Stimulated activated CD8-positive, alpha-beta memory T cell treated with anti-CD3 and anti-CD28 coated beads, Interleukin-4, amount 100 ng/mL, for 24 hours (primary cell): ENCODE data around the gene CFD.
A peak's percentile ranks its signal among the peaks of the same experiment; 100 is the strongest.
"Not testable (repeated sequence)": the region's sequence is repeated elsewhere in the genome, so short reads cannot be mapped to it uniquely, and the experiment has no call there.

Source experiments
- DNase-seq: peaks from one replicate; pipeline ENCODE4 v3.0.0-alpha.2; 2020; ENCODE audit warnings: low read depth

The CFD gene

DNA sequence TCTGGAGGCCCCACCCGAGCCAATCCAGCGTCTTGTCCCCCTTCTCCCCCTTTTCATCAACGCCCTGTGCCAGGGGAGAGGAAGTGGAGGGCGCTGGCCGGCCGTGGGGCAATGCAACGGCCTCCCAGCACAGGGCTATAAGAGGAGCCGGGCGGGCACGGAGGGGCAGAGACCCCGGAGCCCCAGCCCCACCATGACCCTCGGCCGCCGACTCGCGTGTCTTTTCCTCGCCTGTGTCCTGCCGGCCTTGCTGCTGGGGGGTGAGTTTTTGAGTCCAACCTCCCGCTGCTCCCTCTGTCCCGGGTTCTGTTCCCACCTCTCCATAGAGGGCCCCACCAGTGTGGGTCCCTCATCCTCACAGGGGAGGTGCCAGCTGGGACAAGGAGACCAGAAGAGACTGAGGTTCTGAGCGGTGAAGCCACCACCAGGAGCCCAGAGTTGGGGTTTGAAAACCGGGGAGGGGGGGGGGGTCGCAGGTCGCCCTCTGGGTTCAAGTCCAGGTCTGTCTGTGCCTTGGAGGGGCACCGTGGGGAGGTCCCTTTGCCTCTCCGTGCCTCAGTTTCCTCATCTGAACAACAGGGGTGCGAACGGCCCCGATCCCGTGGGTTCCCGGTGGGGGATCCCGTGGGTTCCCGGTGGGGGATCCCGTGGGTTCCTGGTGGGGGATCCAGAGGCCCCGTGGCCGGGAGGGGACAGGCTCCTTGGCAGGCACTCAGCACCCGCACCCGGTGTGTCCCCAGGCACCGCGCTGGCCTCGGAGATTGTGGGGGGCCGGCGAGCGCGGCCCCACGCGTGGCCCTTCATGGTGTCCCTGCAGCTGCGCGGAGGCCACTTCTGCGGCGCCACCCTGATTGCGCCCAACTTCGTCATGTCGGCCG lies 7.1 kb upstream of the CFD start, which contains the start of gene ELANE:
TSS of gene ELANE (plus strand) at position 168 of the 878 bp plus-strand sequence. CDS start at position 194, 26 bp downstream.
- no peak for DNase-seq

DNA sequence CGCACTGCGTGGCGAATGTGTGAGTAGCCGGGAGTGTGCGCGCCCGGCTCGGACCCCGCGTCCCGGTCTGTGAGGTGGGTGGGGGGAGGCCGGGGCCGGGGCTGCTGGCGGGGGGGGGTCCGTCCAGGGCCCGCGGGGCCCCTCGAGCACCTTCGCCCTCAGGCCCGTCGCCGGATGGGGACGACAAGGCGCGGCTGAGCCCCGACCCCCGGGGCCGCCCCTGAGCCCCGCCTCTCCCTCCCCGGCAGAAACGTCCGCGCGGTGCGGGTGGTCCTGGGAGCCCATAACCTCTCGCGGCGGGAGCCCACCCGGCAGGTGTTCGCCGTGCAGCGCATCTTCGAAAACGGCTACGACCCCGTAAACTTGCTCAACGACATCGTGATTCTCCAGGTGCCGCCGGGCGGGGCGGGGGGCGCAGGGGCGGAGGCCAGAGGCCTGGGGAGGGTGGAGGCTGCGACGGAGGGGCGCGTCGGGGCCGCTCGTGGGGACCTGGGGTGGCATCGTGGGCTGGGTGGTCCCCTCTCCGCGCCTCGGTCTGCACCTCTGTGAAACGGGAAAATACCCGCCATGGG lies 6.4 kb upstream of the CFD start:
- no peak for DNase-seq

DNA sequence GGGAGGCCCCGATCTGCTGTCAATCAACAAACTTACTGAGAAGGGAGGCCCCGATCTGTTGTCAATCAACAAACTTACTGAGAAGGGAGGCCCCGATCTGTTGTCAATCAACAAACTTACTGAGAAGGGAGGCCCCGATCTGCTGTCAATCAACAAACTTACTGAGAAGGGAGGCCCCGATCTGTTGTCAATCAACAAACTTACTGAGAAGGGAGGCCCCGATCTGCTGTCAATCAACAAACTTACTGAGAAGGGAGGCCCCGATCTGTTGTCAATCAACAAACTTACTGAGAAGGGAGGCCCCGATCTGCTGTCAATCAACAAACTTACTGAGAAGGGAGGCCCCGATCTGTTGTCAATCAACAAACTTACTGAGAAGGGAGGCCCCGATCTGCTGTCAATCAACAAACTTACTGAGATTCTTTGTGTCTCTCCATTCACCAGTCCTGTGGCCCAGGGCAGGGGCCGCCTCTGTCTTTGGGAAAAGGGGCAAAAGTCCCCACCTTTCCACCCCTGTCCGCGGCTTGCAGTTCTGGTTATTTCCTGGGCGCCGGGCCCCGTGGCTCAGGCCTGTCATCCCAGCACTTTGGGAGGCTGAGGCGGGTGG lies 5.7 kb upstream of the CFD start:
- not testable (repeated sequence) for DNase-seq

GRCh38 chr19:854549-854948 lies 4.9 kb upstream of the CFD start:
- no peak for DNase-seq

- no peak for DNase-seq
Observed at GRCh38 chr19:855142-855541, 4.3 kb upstream of the CFD start.

GRCh38 chr19:855566-856120 lies 3.8 kb upstream of the CFD start:
- no peak for DNase-seq

DNA sequence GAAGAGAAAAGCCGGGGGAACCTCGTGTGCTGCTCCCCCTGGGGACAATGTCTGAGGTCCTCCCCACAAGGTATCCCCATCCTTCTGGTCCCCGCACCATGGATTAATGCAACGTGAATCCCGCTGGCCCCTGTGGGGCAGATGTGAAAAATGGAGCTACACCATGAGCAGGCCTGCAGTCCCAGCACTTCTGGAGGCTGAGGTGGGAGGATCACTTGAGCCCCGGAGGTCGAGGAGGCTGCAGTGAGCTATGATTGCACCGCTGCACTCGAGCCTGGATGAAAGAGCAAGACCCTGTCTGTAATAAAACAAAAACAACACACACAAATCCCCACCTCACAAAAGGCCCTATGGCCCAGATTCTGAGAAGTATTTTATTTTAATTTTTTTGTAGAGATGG lies 1.2 kb upstream of the CFD start:
- DNase-seq, result no peak

DNA sequence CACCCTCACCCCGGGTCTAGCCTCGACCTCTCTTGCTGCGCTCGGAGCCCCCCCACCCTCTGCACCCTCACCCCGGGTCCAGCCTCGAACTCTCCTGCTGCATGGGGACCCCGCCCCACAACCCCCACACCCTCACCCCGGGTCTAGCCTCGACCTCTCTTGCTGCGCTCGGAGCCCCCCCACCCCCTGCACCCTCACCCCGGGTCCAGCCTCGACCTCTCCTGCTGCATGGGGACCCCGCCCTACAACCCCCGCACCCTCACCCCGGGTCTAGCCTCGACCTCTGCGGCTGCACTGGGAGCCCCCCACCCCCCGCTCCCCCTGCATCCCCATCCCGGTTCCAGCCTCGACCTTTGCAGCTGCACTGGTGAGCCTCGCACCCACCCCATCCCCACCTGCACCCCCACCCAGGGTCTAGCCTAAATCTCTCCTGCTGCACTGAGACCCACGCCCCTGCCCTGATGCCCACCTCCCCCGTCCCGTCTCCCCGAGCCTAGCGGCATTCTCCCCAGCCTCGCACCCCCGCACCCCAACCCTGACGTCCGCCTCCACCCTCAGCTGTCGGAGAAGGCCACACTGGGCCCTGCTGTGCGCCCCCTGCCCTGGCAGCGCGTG lies 1.8 kb downstream of the CFD start:
- DNase-seq, result no peak

DNA sequence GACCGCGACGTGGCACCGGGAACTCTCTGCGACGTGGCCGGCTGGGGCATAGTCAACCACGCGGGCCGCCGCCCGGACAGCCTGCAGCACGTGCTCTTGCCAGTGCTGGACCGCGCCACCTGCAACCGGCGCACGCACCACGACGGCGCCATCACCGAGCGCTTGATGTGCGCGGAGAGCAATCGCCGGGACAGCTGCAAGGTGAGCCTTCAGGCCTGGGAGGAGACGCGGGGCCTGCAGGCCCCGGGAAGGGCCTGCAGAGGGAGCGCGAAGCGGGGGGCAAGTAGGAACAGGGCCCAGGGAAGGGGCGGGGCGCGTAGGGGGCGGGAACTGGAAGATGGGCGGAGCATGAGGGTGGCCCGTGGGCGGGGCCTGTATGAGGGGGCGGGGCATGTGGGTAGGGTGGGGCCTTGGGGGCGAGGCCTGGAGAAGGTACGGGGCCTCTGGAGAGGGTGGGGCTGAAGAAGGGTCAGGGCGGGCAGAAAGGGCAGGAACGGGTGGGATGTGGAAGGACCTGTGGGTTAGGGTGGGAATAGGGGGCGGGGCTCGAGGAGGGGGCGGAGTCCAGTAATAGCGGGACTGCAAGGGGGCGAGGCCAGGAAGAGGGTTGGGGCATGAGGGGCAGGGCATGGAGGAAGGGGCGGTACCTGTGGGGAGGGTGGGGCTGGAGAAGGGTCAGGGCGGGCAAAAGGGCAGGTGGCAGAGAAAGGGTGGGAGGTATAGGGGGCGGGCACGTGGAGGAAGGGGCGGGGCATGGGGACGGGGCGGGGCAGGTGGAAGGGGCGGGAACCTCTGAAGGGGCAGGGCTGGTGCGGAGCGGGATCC lies 2.5 kb downstream of the CFD start:
- peak; percentile 44 for DNase-seq

DNA sequence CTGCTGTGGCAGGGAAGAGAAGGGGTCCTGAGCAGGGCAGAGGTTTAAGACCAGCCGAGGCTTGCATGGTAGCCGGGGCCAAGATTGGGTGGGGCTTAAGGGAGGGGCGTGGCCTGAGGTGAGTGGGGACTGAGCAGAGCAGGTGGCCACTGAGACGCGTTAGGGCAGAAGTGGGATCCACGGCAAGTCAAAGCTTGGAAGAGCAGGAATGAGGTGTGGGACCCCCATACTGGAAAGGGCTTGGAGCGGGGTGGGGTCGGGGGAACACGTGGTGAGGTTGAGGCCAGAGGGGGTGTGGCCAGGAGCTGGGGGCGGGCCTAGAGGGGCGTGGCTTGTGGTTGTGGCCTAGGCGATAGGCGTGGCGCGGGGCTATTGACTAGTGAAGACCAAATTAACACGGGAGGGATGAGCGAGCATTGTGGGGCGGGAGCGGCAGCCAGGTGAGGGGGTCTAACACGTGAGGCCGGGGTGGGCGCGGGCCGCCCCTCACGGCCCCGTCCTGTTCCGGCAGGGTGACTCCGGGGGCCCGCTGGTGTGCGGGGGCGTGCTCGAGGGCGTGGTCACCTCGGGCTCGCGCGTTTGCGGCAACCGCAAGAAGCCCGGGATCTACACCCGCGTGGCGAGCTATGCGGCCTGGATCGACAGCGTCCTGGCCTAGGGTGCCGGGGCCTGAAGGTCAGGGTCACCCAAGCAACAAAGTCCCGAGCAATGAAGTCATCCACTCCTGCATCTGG lies 3.3 kb downstream of the CFD start:
- peak; percentile 60 for DNase-seq

DNA sequence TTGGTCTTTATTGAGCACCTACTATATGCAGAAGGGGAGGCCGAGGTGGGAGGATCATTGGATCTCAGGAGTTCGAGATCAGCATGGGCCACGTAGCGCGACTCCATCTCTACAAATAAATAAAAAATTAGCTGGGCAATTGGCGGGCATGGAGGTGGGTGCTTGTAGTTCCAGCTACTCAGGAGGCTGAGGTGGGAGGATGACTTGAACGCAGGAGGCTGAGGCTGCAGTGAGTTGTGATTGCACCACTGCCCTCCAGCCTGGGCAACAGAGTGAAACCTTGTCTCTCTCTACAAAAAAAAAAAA lies 3.8 kb downstream of the CFD start:
- no peak for DNase-seq

- no peak for DNase-seq
Observed at GRCh38 chr19:866769-867300, 7.4 kb downstream of the CFD start.

GRCh38 chr19:867301-867793 lies 7.9 kb downstream of the CFD start:
- no peak for DNase-seq

- DNase-seq, result no peak
Observed at GRCh38 chr19:867855-868457, 8.5 kb downstream of the CFD start.

GRCh38 chr19:868458-869244 lies 9.2 kb downstream of the CFD start:
- DNase-seq, result no peak

- no peak for DNase-seq
Observed at GRCh38 chr19:869245-870177, 10.0 kb downstream of the CFD start.

DNA sequence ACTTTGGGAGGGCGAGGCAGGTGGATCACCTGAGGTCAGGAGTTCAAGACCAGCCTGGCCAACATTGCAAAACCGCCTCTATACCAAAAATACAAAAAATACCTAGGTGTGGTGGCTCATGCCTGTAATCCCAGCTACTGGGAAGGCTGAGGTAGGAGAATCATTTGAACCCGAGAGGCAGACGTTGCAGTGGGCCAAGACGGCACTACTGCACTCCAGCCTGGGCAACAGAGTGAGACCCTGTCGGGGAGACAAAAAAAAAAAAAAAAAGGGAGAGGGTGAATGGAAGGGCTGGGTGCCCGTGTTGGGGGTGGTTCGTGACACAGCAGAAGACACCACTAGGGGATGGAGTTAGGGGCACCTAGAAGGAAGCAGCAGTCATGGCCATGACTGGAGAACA lies 10.8 kb downstream of the CFD start:
- no peak for DNase-seq

DNA sequence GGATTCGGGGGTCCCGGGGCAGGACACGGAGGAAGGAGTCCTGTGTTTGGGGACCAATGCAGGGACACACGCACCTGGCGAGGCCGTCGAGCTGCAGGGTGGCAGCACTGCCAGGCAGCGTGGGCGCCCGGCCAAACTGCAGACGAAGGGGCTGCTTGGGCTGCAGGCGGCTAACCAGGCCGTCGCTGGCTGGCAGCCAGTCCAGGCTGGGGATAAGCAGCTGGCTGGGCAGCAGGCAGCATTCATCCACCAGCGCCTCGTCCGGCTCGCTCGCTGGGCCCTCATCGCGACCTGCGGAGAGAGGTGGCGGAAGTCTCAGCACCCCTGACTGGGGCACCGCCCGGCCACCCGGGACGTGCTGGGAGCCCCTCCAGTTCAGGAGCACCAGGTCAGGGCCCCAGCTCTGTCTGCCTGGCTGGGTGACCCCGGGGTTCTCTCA lies 11.5 kb downstream of the CFD start:
- DNase-seq, result no peak
